UCSD-AML1 (cell line): Measurements from ENCODE around the gene SKA2.
"Not testable (repeated sequence)": the region's sequence is repeated elsewhere in the genome, so short reads cannot be mapped to it uniquely, and the experiment has no call there.

Source experiments
- DNase-seq: peaks from one replicate; lab custom pipeline; 2025; ENCODE audit not compliant: unreplicated experiment; lab: John Stamatoyannopoulos, UW

The SKA2 gene

GRCh38 chr17:59154721-59155438 lies at the start of gene SKA2:
SKA2 (minus strand) TSS chr17:59155186; CDS start chr17:59155163, 23 bp downstream.
- peak; percentile 98 for DNase-seq

GRCh38 chr17:59202320-59202719 lies 47.3 kb upstream of the SKA2 start:
- DNase-seq = no peak

- no peak for DNase-seq
These were observed 44.4 kb upstream of the SKA2 start for GRCh38 chr17:59199398-59199797.

GRCh38 chr17:59193336-59193862 lies 38.4 kb upstream of the SKA2 start:
- DNase-seq = no peak

- DNase-seq = no peak
These were observed 35.8 kb upstream of the SKA2 start for GRCh38 chr17:59190806-59191205.

- DNase-seq = no peak
These were observed 31.9 kb upstream of the SKA2 start for GRCh38 chr17:59186850-59187249.

- no peak for DNase-seq
These were observed 31.0 kb upstream of the SKA2 start for GRCh38 chr17:59185997-59186396.

GRCh38 chr17:59181481-59181880 lies 26.5 kb upstream of the SKA2 start:
- no peak for DNase-seq

GRCh38 chr17:59180626-59181025 lies 25.6 kb upstream of the SKA2 start:
- no peak for DNase-seq

GRCh38 chr17:59179601-59180000 lies 24.6 kb upstream of the SKA2 start:
- not testable (repeated sequence) for DNase-seq

- no peak for DNase-seq
These were observed 23.4 kb upstream of the SKA2 start for GRCh38 chr17:59178266-59178985.

GRCh38 chr17:59175076-59175475 lies 20.1 kb upstream of the SKA2 start:
- no peak for DNase-seq

GRCh38 chr17:59174671-59175070 lies 19.7 kb upstream of the SKA2 start:
- DNase-seq = no peak

- no peak for DNase-seq
These were observed 17.5 kb upstream of the SKA2 start for GRCh38 chr17:59172436-59173004.

GRCh38 chr17:59167571-59168001 lies 12.6 kb upstream of the SKA2 start:
- DNase-seq = no peak

- DNase-seq = peak; percentile 14
These were observed 11.0 kb upstream of the SKA2 start for GRCh38 chr17:59165933-59166342.

- DNase-seq = no peak
These were observed 6.5 kb upstream of the SKA2 start for GRCh38 chr17:59161477-59161876.

- DNase-seq = no peak
These were observed 5.4 kb upstream of the SKA2 start for GRCh38 chr17:59160157-59161025.

- peak; percentile 98 for DNase-seq
These were observed 622 bp upstream of the SKA2 start, which contains the start of gene PRR11 for GRCh38 chr17:59155439-59156177. PRR11 (plus strand) TSS chr17:59155746; CDS start chr17:59169753, 14,007 bp downstream.

GRCh38 chr17:59154292-59154720 lies 680 bp downstream of the SKA2 start:
- DNase-seq = peak; percentile 68
